ENCODE results near the gene PDP2. TPM values are rescaled to one million over a fixed set of nuclear protein-coding genes. Genes with fewer than 3 reads are reported as not detected.

PDP2 gene
- total RNA-seq, 3 donors from 2014 or later: 15.5 to 23.5 (median 23.2) TPM

- TF ChIP-seq CTCF (IDR thresholded peaks at IDR 0.05): no peak
- peak in 1 of 3 donors; percentile 7 for DNase-seq
- Histone ChIP-seq H3K4me1 (ENCODE audit: low read depth) (no peaks in the 10 kb centered on the region), H3K9me3 (no peaks in the 10 kb centered on the region), H3K4me3 (no peak overlapping the region), H3K36me3 (ENCODE audit: low read depth) (no peaks in the 10 kb centered on the region)
- no peak for ATAC-seq
- intact Hi-C loops (cut with DNase I, micrococcal nuclease): no loop called here
Observed at GRCh38 chr16:66914541-66914940, 34.2 kb downstream of the PDP2 start.

GRCh38 chr16:66915041-66915440, 34.7 kb downstream of the PDP2 start:
- ATAC-seq: no peak
- TF ChIP-seq CTCF (IDR thresholded peaks at IDR 0.05): no peak
- DNase-seq: peak in 1 of 3 donors; percentile 29
- no peak overlapping the region for H3K4me3 ChIP-seq
- intact Hi-C loops (cut with DNase I, micrococcal nuclease): no loop called here
- H3K36me3 ChIP-seq (ENCODE audit: low read depth): no peaks in the 10 kb centered on the region
- no peaks in the 10 kb centered on the region for H3K4me1 ChIP-seq (ENCODE audit: low read depth)
- no peaks in the 10 kb centered on the region for H3K9me3 ChIP-seq

DNA sequence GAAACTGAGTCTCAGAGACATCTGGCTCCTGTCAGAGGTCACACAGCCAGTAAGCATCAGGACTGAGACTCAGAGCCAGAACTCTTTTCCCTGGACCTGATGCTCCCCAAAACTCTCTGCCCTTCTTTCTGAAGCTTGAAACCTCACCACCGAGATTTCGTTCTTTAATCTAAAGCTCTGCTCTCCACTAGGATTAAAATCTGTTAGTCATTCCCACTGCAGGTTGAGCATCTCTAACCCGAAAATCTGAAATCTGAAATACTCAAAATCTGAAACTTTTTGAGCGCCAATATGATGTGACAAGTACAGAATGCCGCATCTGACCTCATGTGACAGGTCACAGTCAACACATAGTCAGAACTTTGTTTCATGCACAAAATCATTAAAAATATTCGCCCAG, 36.2 kb downstream of the PDP2 start:
- ATAC-seq: no peak
- intact Hi-C loops (cut with DNase I, micrococcal nuclease): no loop called here
- H3K4me1 ChIP-seq (ENCODE audit: low read depth): no peaks in the 10 kb centered on the region
- H3K9me3 ChIP-seq: no peaks in the 10 kb centered on the region
- H3K4me3 ChIP-seq: no peak overlapping the region
- no peak for TF ChIP-seq CTCF (IDR thresholded peaks at IDR 0.05)
- DNase-seq: no peak
- no peaks in the 10 kb centered on the region for H3K36me3 ChIP-seq (ENCODE audit: low read depth)

DNA sequence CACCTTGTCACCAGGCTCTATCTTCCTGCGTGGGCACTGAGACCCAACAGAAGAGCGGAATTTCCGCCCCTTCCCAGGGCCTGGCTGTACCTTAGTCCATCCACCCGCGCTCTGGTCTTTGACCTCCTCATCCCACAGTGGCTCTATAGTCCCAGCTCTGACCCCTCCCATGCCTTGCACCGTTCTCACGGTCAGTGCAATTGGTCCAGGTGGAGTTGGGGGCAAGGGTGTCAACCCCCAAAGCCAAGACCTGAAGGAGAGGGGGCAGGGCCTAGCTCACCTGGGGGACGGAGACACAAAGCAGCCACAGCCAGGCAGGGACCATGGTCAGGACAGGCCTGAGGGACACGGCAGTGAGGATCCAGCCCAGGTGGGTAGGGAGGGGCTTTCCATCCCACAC, 37.4 kb downstream of the PDP2 start:
- Histone ChIP-seq H3K9me3 (no peaks in the 10 kb centered on the region), H3K4me3 (no peak overlapping the region), H3K36me3 (ENCODE audit: low read depth) (no peaks in the 10 kb centered on the region), H3K4me1 (ENCODE audit: low read depth) (no peaks in the 10 kb centered on the region)
- intact Hi-C loops (cut with DNase I, micrococcal nuclease): no loop called here
- DNase-seq (no peak), ATAC-seq (no peak)
- TF ChIP-seq CTCF (IDR thresholded peaks at IDR 0.05): no peak

DNA sequence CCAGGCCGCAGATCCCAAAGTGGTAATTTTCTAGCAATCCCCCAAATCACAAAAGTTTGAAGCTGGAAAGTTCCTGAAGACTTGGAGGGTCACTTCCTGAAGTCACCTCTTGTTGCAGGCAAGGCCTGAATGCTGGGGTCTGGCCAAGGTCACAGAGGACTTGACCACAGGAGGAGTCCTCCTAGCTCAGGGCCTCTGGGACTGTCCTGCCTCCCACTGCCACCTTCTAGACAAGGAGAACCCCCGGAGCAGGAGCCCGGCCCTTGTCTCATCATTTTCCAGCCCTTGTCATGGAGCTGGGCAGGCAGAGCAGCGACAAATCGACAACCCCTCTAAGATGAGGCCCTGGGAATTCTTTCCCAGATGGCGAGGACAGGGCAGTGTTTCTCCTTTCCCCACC, 38.0 kb downstream of the PDP2 start:
- DNase-seq (no peak), ATAC-seq (no peak)

More for the DNA sequence above, 38.0 kb downstream of the PDP2 start:
- H3K4me3 ChIP-seq: no peak overlapping the region
- TF ChIP-seq CTCF (IDR thresholded peaks at IDR 0.05): no peak
- intact Hi-C loops (cut with DNase I, micrococcal nuclease): no loop called here
- no peaks in the 10 kb centered on the region for H3K36me3 ChIP-seq (ENCODE audit: low read depth)
- no peaks in the 10 kb centered on the region for H3K4me1 ChIP-seq (ENCODE audit: low read depth)
- H3K9me3 ChIP-seq: no peaks in the 10 kb centered on the region

All from mucosa of descending colon (tissue), 3 donors.